ENCODE measurements around the gene EIF3L. TPM values are rescaled to one million over a fixed set of nuclear protein-coding genes. Genes with fewer than 3 reads are reported as not detected.

EIF3L gene
- polyA plus RNA-seq, 1 donor from 2014 or later = 352 TPM

DNA sequence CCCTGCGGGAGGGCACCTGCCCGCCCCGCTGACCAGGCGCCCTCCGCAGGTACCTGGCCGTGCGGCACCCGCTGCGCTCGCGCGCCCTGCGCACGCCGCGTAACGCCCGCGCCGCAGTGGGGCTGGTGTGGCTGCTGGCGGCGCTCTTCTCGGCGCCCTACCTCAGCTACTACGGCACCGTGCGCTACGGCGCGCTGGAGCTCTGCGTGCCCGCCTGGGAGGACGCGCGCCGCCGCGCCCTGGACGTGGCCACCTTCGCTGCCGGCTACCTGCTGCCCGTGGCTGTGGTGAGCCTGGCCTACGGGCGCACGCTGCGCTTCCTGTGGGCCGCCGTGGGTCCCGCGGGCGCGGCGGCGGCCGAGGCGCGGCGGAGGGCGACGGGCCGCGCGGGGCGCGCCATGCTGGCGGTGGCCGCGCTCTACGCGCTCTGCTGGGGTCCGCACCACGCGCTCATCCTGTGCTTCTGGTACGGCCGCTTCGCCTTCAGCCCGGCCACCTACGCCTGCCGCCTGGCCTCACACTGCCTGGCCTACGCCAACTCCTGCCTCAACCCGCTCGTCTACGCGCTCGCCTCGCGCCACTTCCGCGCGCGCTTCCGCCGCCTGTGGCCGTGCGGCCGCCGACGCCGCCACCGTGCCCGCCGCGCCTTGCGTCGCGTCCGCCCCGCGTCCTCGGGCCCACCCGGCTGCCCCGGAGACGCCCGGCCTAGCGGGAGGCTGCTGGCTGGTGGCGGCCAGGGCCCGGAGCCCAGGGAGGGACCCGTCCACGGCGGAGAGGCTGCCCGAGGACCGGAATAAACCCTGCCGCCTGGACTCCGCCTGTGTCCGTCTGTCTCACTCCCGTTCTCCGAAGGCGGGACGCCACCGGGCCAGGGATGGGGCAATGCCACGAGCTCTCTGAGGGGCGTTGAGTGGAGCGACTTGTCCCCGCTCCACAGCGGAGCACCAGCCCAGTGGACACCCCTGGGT is 24.3 kb upstream of the EIF3L start (continued):
- TF ChIP-seq, protein P1, sequence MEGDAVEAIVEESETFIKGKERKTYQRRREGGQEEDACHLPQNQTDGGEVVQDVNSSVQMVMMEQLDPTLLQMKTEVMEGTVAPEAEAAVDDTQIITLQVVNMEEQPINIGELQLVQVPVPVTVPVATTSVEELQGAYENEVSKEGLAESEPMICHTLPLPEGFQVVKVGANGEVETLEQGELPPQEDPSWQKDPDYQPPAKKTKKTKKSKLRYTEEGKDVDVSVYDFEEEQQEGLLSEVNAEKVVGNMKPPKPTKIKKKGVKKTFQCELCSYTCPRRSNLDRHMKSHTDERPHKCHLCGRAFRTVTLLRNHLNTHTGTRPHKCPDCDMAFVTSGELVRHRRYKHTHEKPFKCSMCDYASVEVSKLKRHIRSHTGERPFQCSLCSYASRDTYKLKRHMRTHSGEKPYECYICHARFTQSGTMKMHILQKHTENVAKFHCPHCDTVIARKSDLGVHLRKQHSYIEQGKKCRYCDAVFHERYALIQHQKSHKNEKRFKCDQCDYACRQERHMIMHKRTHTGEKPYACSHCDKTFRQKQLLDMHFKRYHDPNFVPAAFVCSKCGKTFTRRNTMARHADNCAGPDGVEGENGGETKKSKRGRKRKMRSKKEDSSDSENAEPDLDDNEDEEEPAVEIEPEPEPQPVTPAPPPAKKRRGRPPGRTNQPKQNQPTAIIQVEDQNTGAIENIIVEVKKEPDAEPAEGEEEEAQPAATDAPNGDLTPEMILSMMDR (IDR thresholded peaks at IDR 0.05; ENCODE audit: poor library complexity, severe bottlenecking) = no peak

DNA sequence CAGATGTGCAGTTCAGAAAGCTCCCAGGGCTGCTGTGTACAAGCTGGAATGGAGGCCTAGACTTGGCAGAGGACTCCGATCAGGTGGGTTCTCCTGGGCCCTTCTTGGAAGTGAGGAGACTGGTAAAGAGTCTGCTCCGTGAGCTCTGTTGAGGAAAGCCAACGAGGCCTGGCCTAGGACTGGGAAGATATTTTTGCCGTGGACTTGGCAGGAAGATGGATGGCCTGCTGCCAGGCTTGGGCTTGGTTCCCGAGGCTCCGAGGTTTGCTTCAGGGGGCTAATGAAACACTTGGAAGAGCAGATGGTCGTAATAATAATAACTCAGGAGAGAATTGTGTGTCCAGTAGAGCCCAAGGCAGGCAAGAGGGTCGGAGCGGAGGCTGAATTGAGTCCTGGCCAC is 22.2 kb upstream of the EIF3L start:
- peaks cover 30% of the 10 kb centered on the region for H3K27me3 ChIP-seq (ENCODE audit: insufficient read depth, low read depth, low read length)
- no peak overlapping the region for H3K27ac ChIP-seq (ENCODE audit: low read length)
- no peaks in the 10 kb centered on the region for H3K79me2 ChIP-seq (replicated peaks; ENCODE audit: insufficient read depth, low read length)
- no peaks in the 10 kb centered on the region for H3K36me3 ChIP-seq (ENCODE audit: insufficient read depth, low read length)
- no peak overlapping the region for H3K9ac ChIP-seq (ENCODE audit: low read length)
- no peak overlapping the region for H3K4me2 ChIP-seq (ENCODE audit: low read length)
- TF ChIP-seq, protein P2, sequence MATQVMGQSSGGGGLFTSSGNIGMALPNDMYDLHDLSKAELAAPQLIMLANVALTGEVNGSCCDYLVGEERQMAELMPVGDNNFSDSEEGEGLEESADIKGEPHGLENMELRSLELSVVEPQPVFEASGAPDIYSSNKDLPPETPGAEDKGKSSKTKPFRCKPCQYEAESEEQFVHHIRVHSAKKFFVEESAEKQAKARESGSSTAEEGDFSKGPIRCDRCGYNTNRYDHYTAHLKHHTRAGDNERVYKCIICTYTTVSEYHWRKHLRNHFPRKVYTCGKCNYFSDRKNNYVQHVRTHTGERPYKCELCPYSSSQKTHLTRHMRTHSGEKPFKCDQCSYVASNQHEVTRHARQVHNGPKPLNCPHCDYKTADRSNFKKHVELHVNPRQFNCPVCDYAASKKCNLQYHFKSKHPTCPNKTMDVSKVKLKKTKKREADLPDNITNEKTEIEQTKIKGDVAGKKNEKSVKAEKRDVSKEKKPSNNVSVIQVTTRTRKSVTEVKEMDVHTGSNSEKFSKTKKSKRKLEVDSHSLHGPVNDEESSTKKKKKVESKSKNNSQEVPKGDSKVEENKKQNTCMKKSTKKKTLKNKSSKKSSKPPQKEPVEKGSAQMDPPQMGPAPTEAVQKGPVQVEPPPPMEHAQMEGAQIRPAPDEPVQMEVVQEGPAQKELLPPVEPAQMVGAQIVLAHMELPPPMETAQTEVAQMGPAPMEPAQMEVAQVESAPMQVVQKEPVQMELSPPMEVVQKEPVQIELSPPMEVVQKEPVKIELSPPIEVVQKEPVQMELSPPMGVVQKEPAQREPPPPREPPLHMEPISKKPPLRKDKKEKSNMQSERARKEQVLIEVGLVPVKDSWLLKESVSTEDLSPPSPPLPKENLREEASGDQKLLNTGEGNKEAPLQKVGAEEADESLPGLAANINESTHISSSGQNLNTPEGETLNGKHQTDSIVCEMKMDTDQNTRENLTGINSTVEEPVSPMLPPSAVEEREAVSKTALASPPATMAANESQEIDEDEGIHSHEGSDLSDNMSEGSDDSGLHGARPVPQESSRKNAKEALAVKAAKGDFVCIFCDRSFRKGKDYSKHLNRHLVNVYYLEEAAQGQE (IDR thresholded peaks at IDR 0.05; ENCODE audit: borderline replicate concordance) = no peak
- TF ChIP-seq EP300 (conservative IDR thresholded peaks at IDR 0.05; ENCODE audit: poor library complexity, severe bottlenecking) = no peak
- TF ChIP-seq, protein P1 (IDR thresholded peaks at IDR 0.05; ENCODE audit: poor library complexity, severe bottlenecking) = no peak
- TF ChIP-seq EZH2 (IDR thresholded peaks at IDR 0.05; ENCODE audit: borderline replicate concordance, insufficient read depth, low read length, poor library complexity, severe bottlenecking) = no peak
- TF ChIP-seq TAF1 (IDR thresholded peaks at IDR 0.05; ENCODE audit: low read depth) = no peak
- TF ChIP-seq POLR2AphosphoS5 (IDR thresholded peaks at IDR 0.05) = no peak
- no peak for TF ChIP-seq MXI1 (conservative IDR thresholded peaks at IDR 0.05; ENCODE audit: poor library complexity, severe bottlenecking)
- no peaks in the 10 kb centered on the region for H3F3A ChIP-seq (ENCODE audit: insufficient read depth, low read length, poor library complexity, severe bottlenecking)
- H2AFZ ChIP-seq (ENCODE audit: low read depth, low read length) = no peak overlapping the region
- H4K20me1 ChIP-seq (ENCODE audit: insufficient read depth) = no peaks in the 10 kb centered on the region
- H3K9me2 ChIP-seq (ENCODE audit: insufficient read depth, low read length) = no peaks in the 10 kb centered on the region
- no peaks in the 10 kb centered on the region for H3K9me3 ChIP-seq (ENCODE audit: low read length)
- H3K4me3 ChIP-seq (ENCODE audit: low read length) = no peak overlapping the region
